B cell (primary cell): ENCODE results near the gene DYDC1.

Source experiments
- CTCF ChIP-seq: fragments of 200-600 bp; IDR thresholded peaks from one replicate; pipeline ENCODE4 v1.8.0; 2022; ENCODE audit warnings: antibody characterized with exemption, mild to moderate bottlenecking
- EZH2 ChIP-seq: IDR thresholded peaks from 2 replicates; pipeline ENCODE4 v1.6.1; 2012; ENCODE audit warnings: borderline replicate concordance, low read depth, mild to moderate bottlenecking, moderate library complexity, low read length; ENCODE audit not compliant: insufficient read depth, poor library complexity, severe bottlenecking

- TF ChIP-seq CTCF (no peak), EZH2 (no peak)
Observed at GRCh38 chr10:80405035-80405434, 48.5 kb upstream of the DYDC1 start.
